HL-60 (cell line): Measurements from ENCODE around the gene C11orf42.

Experiments used
- GABPA ChIP-seq: IDR thresholded peaks from 2 replicates; pipeline ENCODE4 v1.6.1; 2012; ENCODE audit warnings: low read depth
- TF ChIP-seq, protein P1 (sequence below): IDR thresholded peaks from one replicate; pipeline ENCODE4 v1.5.1; 2011; ENCODE audit warnings: low read length, control low read depth, inconsistent platforms; ENCODE audit not compliant: insufficient read depth

DNA sequence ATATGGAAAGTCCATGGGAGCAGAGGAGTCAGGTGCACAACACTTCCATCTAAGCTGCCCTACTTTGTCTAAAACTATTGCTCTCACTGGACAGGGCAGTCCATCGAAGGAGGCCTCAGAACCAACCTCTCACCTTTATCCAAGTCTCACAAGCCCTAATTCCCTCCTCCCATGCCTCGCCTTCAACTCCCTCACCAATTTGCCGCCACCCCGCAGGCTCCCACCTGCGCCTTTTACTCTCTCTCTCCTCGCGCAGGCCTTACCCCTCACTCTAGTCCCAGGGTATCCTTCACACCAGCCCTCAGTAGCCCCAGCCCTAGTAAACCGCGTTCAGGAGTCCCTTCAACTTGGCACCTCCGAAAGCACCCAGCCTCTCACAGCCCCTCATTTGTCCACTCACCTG lies 28.6 kb downstream of the C11orf42 start:
- TF ChIP-seq, protein P1, sequence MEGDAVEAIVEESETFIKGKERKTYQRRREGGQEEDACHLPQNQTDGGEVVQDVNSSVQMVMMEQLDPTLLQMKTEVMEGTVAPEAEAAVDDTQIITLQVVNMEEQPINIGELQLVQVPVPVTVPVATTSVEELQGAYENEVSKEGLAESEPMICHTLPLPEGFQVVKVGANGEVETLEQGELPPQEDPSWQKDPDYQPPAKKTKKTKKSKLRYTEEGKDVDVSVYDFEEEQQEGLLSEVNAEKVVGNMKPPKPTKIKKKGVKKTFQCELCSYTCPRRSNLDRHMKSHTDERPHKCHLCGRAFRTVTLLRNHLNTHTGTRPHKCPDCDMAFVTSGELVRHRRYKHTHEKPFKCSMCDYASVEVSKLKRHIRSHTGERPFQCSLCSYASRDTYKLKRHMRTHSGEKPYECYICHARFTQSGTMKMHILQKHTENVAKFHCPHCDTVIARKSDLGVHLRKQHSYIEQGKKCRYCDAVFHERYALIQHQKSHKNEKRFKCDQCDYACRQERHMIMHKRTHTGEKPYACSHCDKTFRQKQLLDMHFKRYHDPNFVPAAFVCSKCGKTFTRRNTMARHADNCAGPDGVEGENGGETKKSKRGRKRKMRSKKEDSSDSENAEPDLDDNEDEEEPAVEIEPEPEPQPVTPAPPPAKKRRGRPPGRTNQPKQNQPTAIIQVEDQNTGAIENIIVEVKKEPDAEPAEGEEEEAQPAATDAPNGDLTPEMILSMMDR, result no peak
- no peak for TF ChIP-seq GABPA
